Measurements from ENCODE around the gene KIF18B. TPM values are rescaled to one million over a fixed set of nuclear protein-coding genes. Genes with fewer than 3 reads are reported as not detected.

Gene KIF18B
- total and polyA plus RNA-seq, 10 of the 15 experiments (the other 5 are each of a cell fraction or from before 2014, with no cell fraction given) = 2.8 to 46.2 (median 20.5) TPM

DNA sequence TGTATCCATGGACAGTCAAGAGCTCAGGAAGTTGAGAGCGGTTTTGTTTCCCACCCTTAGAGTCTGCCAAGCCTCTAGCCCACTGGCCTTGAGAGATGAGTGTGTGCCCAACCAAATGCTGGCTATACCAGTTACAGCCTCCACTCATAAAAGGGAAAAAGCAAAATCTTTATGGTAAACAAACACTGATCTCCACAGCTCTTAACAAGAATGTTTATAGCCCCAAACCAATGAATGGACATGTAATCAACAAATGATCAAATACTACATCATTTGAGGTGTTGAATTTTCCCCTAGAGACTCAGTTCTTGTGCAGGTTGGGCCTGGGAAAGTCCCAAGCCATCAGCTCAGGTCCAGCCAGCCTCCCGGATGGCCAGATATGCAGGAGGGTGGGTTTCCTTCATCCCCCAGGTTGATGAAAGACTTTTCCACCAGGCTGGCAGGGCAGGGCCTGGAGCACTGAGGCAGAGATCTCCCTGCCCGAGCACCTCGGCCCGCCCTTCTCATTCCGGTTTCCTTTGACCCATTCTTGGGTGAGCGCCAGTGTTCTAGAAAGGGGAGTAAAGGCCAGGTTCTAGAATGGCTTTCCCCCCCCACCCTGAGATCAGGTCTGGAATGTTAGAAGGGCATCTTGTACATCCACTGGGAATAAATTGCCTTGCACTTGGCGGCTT, 44.4 kb downstream of the KIF18B start:
- WGBS (ENCODE audit: insufficient coverage, insufficient replicate concordance, low lambda C conversion rate, missing lambda C conversion rate) = 58% methylated on average over 8 of the region's 8 CpGs
- no peak for TF ChIP-seq ATF7 (IDR thresholded peaks at IDR 0.05; ENCODE audit: low read depth)
- no peak for TF ChIP-seq EP300 (IDR thresholded peaks at IDR 0.05; ENCODE audit: borderline replicate concordance in 1 of 2, control insufficient read depth in 1 of 2, low read depth in 2 of 2, low read length in 2 of 2)
- TF ChIP-seq SMARCA5 (IDR thresholded peaks at IDR 0.05) = no peak
- no peak for TF ChIP-seq BHLHE40 (IDR thresholded peaks at IDR 0.05; ENCODE audit: borderline replicate concordance in 1 of 2, low read depth in 2 of 2, low read length in 1 of 2)
- no peak for TF ChIP-seq POU2F2 (IDR thresholded peaks at IDR 0.05; ENCODE audit: borderline replicate concordance, low read depth, low read length)
- TF ChIP-seq TCF12 (IDR thresholded peaks at IDR 0.05; ENCODE audit: low read depth, low read length) = no peak
- TF ChIP-seq BCL11A (IDR thresholded peaks at IDR 0.05; ENCODE audit: low read depth, low read length) = no peak
- TF ChIP-seq RUNX3 (IDR thresholded peaks at IDR 0.05; ENCODE audit: low read length) = no peak
- TF ChIP-seq MXI1 (IDR thresholded peaks at IDR 0.05; ENCODE audit: low read depth, low read length) = no peak
- no peak for TF ChIP-seq SUZ12 (IDR thresholded peaks at IDR 0.05; ENCODE audit: unreplicated experiment)
- no peak for TF ChIP-seq KLF5 (IDR thresholded peaks at IDR 0.05; ENCODE audit: partially characterized antibody)
- TF ChIP-seq ZNF622 (IDR thresholded peaks at IDR 0.05) = no peak
- TF ChIP-seq TCF3 (IDR thresholded peaks at IDR 0.05; ENCODE audit: borderline replicate concordance, insufficient read depth, low read depth, low read length) = no peak
- TF ChIP-seq MYC (IDR thresholded peaks at IDR 0.05; ENCODE audit: insufficient read depth, insufficient read length, insufficient replicate concordance, low read length, severe bottlenecking) = no peak
- no peak for TF ChIP-seq NFXL1 (IDR thresholded peaks at IDR 0.05; ENCODE audit: borderline replicate concordance)
- TF ChIP-seq STAT1 (conservative IDR thresholded peaks at IDR 0.05) = no peak
- TF ChIP-seq, protein P1, sequence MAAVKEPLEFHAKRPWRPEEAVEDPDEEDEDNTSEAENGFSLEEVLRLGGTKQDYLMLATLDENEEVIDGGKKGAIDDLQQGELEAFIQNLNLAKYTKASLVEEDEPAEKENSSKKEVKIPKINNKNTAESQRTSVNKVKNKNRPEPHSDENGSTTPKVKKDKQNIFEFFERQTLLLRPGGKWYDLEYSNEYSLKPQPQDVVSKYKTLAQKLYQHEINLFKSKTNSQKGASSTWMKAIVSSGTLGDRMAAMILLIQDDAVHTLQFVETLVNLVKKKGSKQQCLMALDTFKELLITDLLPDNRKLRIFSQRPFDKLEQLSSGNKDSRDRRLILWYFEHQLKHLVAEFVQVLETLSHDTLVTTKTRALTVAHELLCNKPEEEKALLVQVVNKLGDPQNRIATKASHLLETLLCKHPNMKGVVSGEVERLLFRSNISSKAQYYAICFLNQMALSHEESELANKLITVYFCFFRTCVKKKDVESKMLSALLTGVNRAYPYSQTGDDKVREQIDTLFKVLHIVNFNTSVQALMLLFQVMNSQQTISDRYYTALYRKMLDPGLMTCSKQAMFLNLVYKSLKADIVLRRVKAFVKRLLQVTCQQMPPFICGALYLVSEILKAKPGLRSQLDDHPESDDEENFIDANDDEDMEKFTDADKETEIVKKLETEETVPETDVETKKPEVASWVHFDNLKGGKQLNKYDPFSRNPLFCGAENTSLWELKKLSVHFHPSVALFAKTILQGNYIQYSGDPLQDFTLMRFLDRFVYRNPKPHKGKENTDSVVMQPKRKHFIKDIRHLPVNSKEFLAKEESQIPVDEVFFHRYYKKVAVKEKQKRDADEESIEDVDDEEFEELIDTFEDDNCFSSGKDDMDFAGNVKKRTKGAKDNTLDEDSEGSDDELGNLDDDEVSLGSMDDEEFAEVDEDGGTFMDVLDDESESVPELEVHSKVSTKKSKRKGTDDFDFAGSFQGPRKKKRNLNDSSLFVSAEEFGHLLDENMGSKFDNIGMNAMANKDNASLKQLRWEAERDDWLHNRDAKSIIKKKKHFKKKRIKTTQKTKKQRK (IDR thresholded peaks at IDR 0.05; ENCODE audit: low read depth, low read length) = no peak
- POLR2A ChIA-PET = no interaction called here
- Histone ChIP-seq H3K4me3 (no peak overlapping the region), H3K9ac (ENCODE audit: control insufficient read depth, insufficient read depth, low read length) (no peak overlapping the region), H3K79me2 (ENCODE audit: control insufficient read depth, insufficient read depth, low read length) (peaks cover 11% of the 10 kb centered on the region), H3K4me2 (ENCODE audit: control insufficient read depth, insufficient read depth) (no peak overlapping the region), H2AFZ (ENCODE audit: control insufficient read depth, low read depth, low read length) (no peak overlapping the region), H3K36me3 (ENCODE audit: control insufficient read depth in 2 of 2, insufficient read depth in 2 of 2, low read length in 1 of 2) (no peaks in the 10 kb centered on the region), H3K4me1 (ENCODE audit: control insufficient read depth, insufficient read depth, low read length) (peaks cover 3% of the 10 kb centered on the region; the same call in 1 of the 2 replicates), H3K27ac (ENCODE audit: control insufficient read depth, insufficient read depth) (no peak overlapping the region), H3K27me3 (replicated peaks in 1 of 2; ENCODE audit: control insufficient read depth in 2 of 2, insufficient read depth in 2 of 2, low read length in 1 of 2) (no peaks in the 10 kb centered on the region), H3K9me3 (replicated peaks; ENCODE audit: control insufficient read depth, insufficient read depth, low read length) (no peaks in the 10 kb centered on the region), H4K20me1 (ENCODE audit: control insufficient read depth, insufficient read depth) (no peaks in the 10 kb centered on the region)
- ATAC-seq (no peak), DNase-seq (ENCODE audit: low read depth, low spot score) (no peak), FAIRE-seq (no peak)
- BruUV-seq (replicated peaks) = no TSS peak
- in situ Hi-C loops (cut with MboI) = no loop called here
- RAD21 ChIA-PET (ENCODE audit: unreplicated experiment) = interaction anchor here (0.8 kb wide), 1 partner anchor 15 kb away, joined by 3 read pairs; no protein-coding TSS in a partner anchor
- CTCF ChIA-PET = interaction anchor here (0.9 to 3.6 kb wide), 4 partner anchors 17 to 270 kb away, joined by 3 to 15 read pairs (median 3); no protein-coding TSS in a partner anchor
- intact Hi-C loops (cut with micrococcal nuclease; ENCODE audit: unreplicated experiment) = no loop called here
- SMC1A ChIA-PET (ENCODE audit: uncharacterized antibody, unreplicated experiment) = interaction anchor here (1.4 kb wide), 1 partner anchor 17 kb away, joined by 4 read pairs; no protein-coding TSS in a partner anchor

All from GM12878 (cell line).